ENCODE data around the gene KIF24. TPM values are rescaled to one million over a fixed set of nuclear protein-coding genes. Genes with fewer than 3 reads are reported as not detected.
"Not testable (repeated sequence)": the region's sequence is repeated elsewhere in the genome, so short reads cannot be mapped to it uniquely, and the experiment has no call there.

Gene KIF24
- total RNA-seq, 3 donors from 2014 or later (not counting 1 experiment from before 2014, with no cell fraction given), result 0.28 to 0.50 (median 0.30) TPM

DNA sequence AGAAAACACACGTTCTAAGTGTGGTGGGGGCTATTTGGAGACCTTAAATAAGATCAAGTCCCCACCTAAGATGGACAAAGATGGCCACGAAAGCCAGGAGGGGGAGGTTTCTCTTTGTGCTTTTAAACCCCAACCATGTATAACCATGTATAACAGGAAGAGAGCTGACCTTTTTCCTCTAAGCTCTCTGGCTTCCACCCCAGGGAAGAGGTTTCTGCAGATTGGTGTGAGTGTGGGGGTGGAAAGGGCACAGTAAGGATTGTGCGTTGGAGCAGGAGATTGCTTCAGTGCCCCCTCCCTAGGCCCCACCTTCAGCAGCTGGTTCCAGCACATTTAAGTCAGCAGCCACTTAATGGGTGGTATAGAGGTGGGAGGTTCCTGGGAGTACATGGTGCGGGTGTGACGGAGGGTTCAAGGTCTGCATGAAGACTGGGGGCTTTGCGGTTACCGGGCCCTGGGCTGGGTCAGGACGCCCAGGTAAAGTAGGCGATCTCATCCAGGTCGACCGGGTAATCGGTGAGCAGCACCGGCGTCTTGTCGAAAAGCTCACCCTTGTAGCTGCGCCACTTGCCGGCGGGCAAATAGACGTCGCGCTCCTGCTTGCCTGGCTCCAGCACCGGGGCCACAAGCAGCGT is 41.4 kb upstream of the KIF24 start:
- Mint-ChIP-seq H3K27me3 (ENCODE audit: low read depth in 2 of 2) (no peaks in the 10 kb centered on the region), H3K9me3 (no peaks in the 10 kb centered on the region), H3K4me3 (no peak overlapping the region), H3K36me3 (no peaks in the 10 kb centered on the region), H3K27ac (no peak overlapping the region), H3K4me1 (peaks cover 0 to 6% of the 10 kb centered on the region in 2 donors)
- intact Hi-C loops (cut with micrococcal nuclease), result loop anchor here (10.0 kb wide), 1 partner anchor 326 kb away; the partner anchor contains the start of gene UBAP2
- Histone ChIP-seq H3K4me1 (ENCODE audit: control insufficient read depth, insufficient read depth, low read length) (peaks cover under 1% of the 10 kb centered on the region), H3K36me3 (ENCODE audit: control insufficient read depth, insufficient read depth, low read length) (no peaks in the 10 kb centered on the region), H3K4me3 (ENCODE audit: low read length) (no peak overlapping the region), H3K9me3 (ENCODE audit: control insufficient read depth, insufficient read depth, low read length) (no peaks in the 10 kb centered on the region), H3K27me3 (ENCODE audit: control insufficient read depth, insufficient read depth, low read length) (no peaks in the 10 kb centered on the region), H3K27ac (ENCODE audit: low read length) (no peak overlapping the region)
- DNase-seq (no peak), ATAC-seq (no peak)
- 93% methylated on average over 21 of the region's 23 CpGs for WGBS (ENCODE audit: insufficient coverage)
- TF ChIP-seq, protein P1, sequence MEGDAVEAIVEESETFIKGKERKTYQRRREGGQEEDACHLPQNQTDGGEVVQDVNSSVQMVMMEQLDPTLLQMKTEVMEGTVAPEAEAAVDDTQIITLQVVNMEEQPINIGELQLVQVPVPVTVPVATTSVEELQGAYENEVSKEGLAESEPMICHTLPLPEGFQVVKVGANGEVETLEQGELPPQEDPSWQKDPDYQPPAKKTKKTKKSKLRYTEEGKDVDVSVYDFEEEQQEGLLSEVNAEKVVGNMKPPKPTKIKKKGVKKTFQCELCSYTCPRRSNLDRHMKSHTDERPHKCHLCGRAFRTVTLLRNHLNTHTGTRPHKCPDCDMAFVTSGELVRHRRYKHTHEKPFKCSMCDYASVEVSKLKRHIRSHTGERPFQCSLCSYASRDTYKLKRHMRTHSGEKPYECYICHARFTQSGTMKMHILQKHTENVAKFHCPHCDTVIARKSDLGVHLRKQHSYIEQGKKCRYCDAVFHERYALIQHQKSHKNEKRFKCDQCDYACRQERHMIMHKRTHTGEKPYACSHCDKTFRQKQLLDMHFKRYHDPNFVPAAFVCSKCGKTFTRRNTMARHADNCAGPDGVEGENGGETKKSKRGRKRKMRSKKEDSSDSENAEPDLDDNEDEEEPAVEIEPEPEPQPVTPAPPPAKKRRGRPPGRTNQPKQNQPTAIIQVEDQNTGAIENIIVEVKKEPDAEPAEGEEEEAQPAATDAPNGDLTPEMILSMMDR (IDR thresholded peaks at IDR 0.05), result no peak

DNA sequence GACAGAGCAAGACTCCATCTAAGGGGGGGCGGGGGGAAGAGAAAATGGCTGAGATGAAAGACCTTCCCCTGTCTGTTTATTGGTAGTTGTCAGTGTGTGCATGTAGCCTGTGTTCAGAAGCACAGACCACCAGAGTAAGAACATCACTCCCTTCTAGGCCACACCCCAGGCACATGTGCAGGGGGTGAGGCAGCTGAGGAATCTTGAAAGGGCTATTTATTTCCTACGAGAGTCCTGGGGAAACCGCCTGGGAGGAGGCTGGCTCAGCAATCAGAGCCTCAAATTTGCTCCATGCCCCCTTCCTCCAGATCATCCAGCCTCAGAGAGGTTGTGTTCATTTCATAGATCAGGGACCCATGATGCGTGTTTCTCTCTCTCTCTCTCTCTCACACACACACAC is 40.6 kb upstream of the KIF24 start:
- Mint-ChIP-seq H3K36me3 (no peaks in the 10 kb centered on the region), H3K4me3 (no peak overlapping the region), H3K27me3 (ENCODE audit: low read depth in 2 of 2) (no peaks in the 10 kb centered on the region), H3K9me3 (no peaks in the 10 kb centered on the region), H3K4me1 (no peaks in the 10 kb centered on the region), H3K27ac (no peak overlapping the region)
- no peaks in the 10 kb centered on the region for H3K36me3 ChIP-seq (ENCODE audit: control insufficient read depth, insufficient read depth, low read length)
- TF ChIP-seq, protein P1 (IDR thresholded peaks at IDR 0.05), result no peak
- H3K27ac ChIP-seq (ENCODE audit: low read length), result no peak overlapping the region
- no peaks in the 10 kb centered on the region for H3K4me1 ChIP-seq (ENCODE audit: control insufficient read depth, insufficient read depth, low read length)
- intact Hi-C loops (cut with micrococcal nuclease), result loop anchor here (10.0 kb wide), 1 partner anchor 325 kb away; the partner anchor contains the start of gene UBAP2
- WGBS (ENCODE audit: insufficient coverage), result 90% methylated on average over 4 of the region's 4 CpGs
- no peaks in the 10 kb centered on the region for H3K27me3 ChIP-seq (ENCODE audit: control insufficient read depth, insufficient read depth, low read length)
- DNase-seq, result no peak
- H3K9me3 ChIP-seq (ENCODE audit: control insufficient read depth, insufficient read depth, low read length), result no peaks in the 10 kb centered on the region
- H3K4me3 ChIP-seq (ENCODE audit: low read length), result no peak overlapping the region
- ATAC-seq, result no peak

DNA sequence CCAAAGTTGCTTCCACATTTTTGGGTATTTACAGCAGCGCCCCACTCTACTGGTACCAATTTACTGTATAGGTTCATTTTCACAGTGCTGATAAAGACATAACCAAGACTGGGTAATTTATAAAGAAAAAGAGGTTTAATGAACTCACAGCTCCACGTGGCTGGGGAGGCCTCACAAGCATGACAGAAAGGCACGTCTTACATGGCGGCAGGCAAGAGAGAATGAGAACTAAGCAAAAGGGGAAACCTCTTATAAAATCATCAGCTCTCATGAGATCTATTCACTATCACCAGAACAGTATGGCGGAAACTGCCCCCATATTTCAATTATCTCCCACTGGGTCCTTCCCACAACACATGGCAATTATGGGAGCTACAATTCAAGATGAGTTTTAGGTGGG is 39.7 kb upstream of the KIF24 start:
- H3K4me3 ChIP-seq (ENCODE audit: low read length); H3K36me3 ChIP-seq (ENCODE audit: control insufficient read depth, insufficient read depth, low read length); H3K27me3 ChIP-seq (ENCODE audit: control insufficient read depth, insufficient read depth, low read length); H3K4me1 Mint-ChIP-seq; intact Hi-C loops (cut with micrococcal nuclease); H3K4me3 Mint-ChIP-seq; H3K27ac Mint-ChIP-seq; H3K36me3 Mint-ChIP-seq; DNase-seq; H3K9me3 Mint-ChIP-seq; H3K4me1 ChIP-seq (ENCODE audit: control insufficient read depth, insufficient read depth, low read length); H3K9me3 ChIP-seq (ENCODE audit: control insufficient read depth, insufficient read depth, low read length); H3K27ac ChIP-seq (ENCODE audit: low read length); ATAC-seq; H3K27me3 Mint-ChIP-seq (ENCODE audit: low read depth in 2 of 2): not testable (repeated sequence)
- WGBS (ENCODE audit: insufficient coverage), result 83% methylated on average over 4 of the region's 5 CpGs

DNA sequence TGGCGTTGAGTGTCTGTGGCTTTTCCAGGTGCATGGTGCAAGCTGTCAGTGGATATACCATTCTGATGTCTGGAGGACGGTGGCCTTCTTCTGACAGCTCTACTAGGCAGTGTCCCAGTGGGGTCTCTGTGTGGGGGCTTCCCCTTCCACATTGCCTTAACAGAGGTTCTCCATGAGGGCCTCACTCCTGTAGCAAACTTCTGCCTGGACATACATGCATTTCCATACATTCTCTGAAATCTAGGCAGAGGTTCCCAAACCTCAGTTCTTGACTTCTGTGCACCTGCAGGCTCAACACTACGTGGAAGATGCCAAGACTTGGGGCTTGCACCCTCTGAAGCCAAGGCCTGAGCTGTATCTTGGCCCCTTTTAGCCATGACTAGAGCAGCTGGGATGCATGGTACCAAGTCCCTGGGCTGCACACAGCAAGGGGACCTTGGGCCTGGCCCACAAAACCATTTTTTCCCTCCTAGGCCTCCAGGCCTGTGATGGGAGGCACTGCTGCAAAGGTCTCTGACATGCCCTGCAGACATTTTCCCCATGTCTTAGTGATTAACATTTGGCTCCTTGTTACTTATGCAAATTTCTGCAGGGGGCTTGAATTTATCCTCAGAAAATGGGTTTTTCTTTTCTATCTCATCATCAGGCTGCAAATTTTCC is 38.8 kb upstream of the KIF24 start:
- H3K36me3 ChIP-seq (ENCODE audit: control insufficient read depth, insufficient read depth, low read length); H3K27me3 Mint-ChIP-seq (ENCODE audit: low read depth in 2 of 2); H3K9me3 ChIP-seq (ENCODE audit: control insufficient read depth, insufficient read depth, low read length); H3K4me3 ChIP-seq (ENCODE audit: low read length); ATAC-seq; H3K9me3 Mint-ChIP-seq; DNase-seq; H3K27ac Mint-ChIP-seq; H3K27me3 ChIP-seq (ENCODE audit: control insufficient read depth, insufficient read depth, low read length); H3K4me1 ChIP-seq (ENCODE audit: control insufficient read depth, insufficient read depth, low read length); intact Hi-C loops (cut with micrococcal nuclease); H3K4me1 Mint-ChIP-seq; H3K4me3 Mint-ChIP-seq; H3K36me3 Mint-ChIP-seq; H3K27ac ChIP-seq (ENCODE audit: low read length): not testable (repeated sequence)
- 92% methylated on average over 3 of the region's 3 CpGs for WGBS (ENCODE audit: insufficient coverage)
